Measurements from ENCODE around the gene CAV1. TPM values are rescaled to one million over a fixed set of nuclear protein-coding genes. Genes with fewer than 3 reads are reported as not detected.

The CAV1 gene
- total RNA-seq, 1 donor from 2014 or later, result 66.7 TPM

- no peak for DNase-seq (ENCODE audit: low read depth)
- no peak overlapping the region for H3K4me3 ChIP-seq (ENCODE audit: low read depth, low read length)
- TF ChIP-seq CTCF (conservative IDR thresholded peaks at IDR 0.05; ENCODE audit: low read depth, low read length), result no peak
These were observed 23.7 kb downstream of the CAV1 start for GRCh38 chr7:116548506-116548905.

- no peak for TF ChIP-seq CTCF (conservative IDR thresholded peaks at IDR 0.05; ENCODE audit: low read depth, low read length)
- DNase-seq (ENCODE audit: low read depth), result no peak
- no peak overlapping the region for H3K4me3 ChIP-seq (ENCODE audit: low read depth, low read length)
These were observed 24.5 kb downstream of the CAV1 start for GRCh38 chr7:116549370-116549769.

- no peak for TF ChIP-seq CTCF (conservative IDR thresholded peaks at IDR 0.05; ENCODE audit: low read depth, low read length)
- no peak overlapping the region for H3K4me3 ChIP-seq (ENCODE audit: low read depth, low read length)
- no peak for DNase-seq (ENCODE audit: low read depth)
These were observed 26.9 kb downstream of the CAV1 start for GRCh38 chr7:116551692-116552091.

- no peak for TF ChIP-seq CTCF (conservative IDR thresholded peaks at IDR 0.05; ENCODE audit: low read depth, low read length)
- DNase-seq (ENCODE audit: low read depth), result no peak
- H3K4me3 ChIP-seq (ENCODE audit: low read depth, low read length), result no peak overlapping the region
These were observed 27.8 kb downstream of the CAV1 start for GRCh38 chr7:116552602-116553001.

- no peak for TF ChIP-seq CTCF (conservative IDR thresholded peaks at IDR 0.05; ENCODE audit: low read depth, low read length)
These were observed 28.5 kb downstream of the CAV1 start for GRCh38 chr7:116553168-116553964.

GRCh38 chr7:116554436-116554835 lies 29.6 kb downstream of the CAV1 start:
- no peak overlapping the region for H3K4me3 ChIP-seq (ENCODE audit: low read depth, low read length)
- no peak for TF ChIP-seq CTCF (conservative IDR thresholded peaks at IDR 0.05; ENCODE audit: low read depth, low read length)
- no peak for DNase-seq (ENCODE audit: low read depth)

More at GRCh38 chr7:116553168-116553964, 28.5 kb downstream of the CAV1 start:
- DNase-seq (ENCODE audit: low read depth), result no peak
- no peak overlapping the region for H3K4me3 ChIP-seq (ENCODE audit: low read depth, low read length)

- no peak for DNase-seq (ENCODE audit: low read depth)
- no peak overlapping the region for H3K4me3 ChIP-seq (ENCODE audit: low read depth, low read length)
- TF ChIP-seq CTCF (conservative IDR thresholded peaks at IDR 0.05; ENCODE audit: low read depth, low read length), result no peak
These were observed 30.1 kb downstream of the CAV1 start for GRCh38 chr7:116554911-116555310.

Measured in epithelial cell of proximal tubule (primary cell).